Stimulated activated CD8-positive, alpha-beta memory T cell treated with anti-CD3 and anti-CD28 coated beads, Interleukin-4, amount 100 ng/mL, for 1 hour (primary cell): ENCODE results near the gene TLCD3B.

Experiments
- DNase-seq, 2 donors: peaks; one replicate each; pipeline ENCODE4 v3.0.0-alpha.2; 2020; ENCODE audit warnings: low read depth in 2 of 2, low spot score in 1 of 2

TLCD3B gene, protein sequence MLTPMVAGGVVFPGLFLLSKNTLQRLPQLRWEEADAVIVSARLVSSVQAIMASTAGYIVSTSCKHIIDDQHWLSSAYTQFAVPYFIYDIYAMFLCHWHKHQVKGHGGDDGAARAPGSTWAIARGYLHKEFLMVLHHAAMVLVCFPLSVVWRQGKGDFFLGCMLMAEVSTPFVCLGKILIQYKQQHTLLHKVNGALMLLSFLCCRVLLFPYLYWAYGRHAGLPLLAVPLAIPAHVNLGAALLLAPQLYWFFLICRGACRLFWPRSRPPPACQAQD

DNA sequence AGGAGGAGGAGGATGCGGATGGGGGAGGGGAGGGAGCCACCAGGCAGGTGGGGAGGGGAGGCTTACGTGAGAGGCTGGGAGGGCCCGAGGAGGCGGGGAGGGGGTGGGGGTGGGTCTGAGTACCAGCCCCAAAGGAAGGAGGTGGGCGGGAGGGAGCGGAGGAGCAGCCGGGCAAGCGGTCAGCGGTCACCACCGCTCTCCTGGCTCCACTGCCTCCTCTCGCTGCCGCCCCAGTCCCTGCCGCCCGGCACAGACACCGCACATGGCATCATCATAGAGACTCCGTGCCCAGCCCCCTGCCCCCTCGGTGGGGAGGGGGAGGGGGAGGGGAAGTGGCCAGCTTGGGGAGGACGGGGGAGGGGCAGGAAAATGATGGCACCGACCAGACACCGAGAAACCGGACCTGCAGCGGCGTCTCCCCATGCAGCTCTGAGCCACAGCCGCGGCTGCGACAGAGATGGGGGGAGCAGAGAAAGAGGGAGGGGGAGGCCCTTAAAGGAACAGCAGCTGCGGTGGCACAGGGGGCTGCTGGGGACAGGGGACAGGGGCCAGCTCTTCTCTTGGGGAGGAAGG lies at the start of gene TLCD3B:
Gene TLCD3B, minus strand, starts transcription at position 431 of the 573 bp plus-strand sequence. CDS start 744 bp downstream, outside the sequence.
- no peak for DNase-seq

DNA sequence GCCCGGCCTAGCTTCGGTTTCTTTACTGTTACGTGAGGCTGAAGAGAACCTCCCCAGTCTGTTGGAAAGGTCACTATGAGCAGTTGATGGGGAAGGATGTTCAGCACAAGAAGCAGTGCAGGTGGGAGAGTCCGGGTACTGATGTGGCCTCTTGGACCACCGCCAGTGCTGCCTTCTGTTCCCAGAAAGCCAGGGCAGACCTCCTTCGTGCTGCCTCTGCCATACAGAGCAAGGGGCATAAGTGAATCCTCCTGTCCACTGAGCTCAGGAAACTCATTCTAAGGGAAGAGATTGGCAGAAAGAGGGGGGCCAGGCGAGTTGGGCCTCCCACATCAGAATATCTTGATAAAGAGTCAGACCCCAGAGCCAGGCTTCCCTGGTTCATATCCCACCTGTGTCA lies 48.4 kb upstream of the TLCD3B start:
- no peak for DNase-seq

DNA sequence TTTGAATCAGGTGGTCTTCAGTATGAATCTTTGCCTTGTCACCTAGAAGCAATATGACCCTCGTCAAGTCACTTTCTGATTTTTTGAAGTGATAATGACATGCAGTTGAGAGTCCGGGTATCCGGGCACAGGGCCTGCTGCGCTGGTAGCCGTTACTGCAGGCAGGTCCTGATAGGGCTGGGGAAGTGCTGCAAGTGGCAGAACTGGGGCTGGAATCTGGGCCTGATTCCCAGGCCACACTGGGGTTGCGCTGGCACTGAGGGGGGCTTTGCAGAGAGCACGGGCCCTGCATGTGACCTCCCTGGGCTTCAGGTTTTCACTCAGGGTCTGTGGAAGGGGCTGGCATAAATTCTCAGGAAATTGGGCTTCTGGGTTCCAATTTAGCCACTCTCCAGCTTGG lies 47.7 kb upstream of the TLCD3B start:
- no peak for DNase-seq

DNA sequence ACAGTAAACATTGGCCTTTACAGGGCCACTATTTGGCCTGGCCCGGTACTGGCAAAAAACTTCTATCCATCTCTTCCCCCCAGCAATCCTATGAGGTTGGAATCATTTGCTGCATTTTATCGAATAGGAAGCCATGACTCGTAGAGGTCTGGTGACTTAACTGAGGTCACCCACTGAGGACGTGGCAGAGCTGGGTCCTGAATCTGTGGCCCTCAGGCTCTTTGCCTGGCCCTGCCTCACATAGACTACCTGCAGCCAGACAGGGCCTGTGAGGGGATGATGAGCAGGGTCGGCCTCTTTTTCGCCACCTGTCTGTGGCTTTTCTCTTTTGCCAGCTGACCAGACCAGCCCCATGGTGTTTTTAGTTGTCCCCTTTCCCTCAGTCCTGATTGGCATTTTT lies 46.6 kb upstream of the TLCD3B start:
- DNase-seq = no peak

DNA sequence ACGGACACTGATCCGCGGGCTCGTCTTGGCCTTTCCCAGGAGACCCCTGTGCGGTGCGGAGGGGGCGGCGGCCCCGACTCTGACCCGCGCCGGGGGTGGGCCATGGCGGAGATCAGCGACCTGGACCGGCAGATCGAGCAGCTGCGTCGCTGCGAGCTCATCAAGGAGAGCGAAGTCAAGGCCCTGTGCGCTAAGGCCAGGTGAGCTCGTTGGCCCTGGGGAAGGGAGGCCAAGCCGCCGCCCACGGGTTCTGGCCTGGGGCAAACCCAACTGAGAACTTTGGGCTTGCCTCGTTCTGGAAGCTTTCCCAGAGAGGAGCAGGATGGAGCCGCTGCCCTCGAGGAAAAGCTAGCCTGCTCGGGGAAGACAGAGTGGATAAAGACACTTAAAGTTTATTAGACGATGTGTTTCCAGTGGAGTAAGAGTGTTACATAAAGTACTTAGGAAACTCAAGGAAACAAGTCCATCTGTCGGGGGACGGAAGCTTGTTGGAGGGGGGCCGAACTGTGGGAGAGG lies 45.3 kb upstream of the TLCD3B start:
- DNase-seq = no peak

DNA sequence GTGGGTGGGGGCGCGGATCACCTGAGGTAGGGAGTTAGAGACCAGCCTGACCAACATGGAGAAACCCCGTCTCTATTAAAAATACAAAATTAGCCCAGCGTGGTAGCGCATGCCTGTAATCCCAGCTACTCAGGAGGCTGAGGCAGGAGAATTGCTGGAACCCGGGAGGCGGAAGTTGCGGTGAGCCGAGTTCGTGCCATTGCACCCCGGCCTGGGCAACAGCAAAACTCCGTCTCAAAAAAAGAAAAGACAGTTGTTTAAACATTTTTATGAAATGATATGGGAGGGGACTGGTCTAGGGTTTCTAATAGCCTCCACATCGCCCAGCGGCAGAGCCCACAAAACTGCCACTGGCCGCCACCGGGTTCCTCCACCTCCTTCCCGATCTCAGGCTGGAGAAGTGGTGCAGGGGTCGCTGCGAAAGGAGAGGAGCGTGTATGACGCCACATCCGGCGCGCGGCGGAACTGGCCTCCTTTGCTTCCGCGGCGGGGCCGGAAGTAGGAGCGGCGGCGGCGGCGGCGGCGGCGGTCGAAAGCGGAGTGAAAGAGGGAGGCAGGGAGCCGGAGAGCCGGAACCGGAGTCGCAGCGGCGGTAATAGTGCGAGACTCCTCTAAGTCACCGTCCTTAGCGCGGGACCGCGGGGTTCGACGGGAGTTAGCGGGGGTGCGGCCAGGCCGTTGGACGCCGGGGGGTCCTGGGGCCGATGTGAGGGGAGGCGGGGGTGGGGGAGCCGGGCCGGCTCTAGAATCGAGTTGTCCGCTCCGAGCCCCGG lies 44.6 kb upstream of the TLCD3B start, which contains the start of gene PPP4C:
Gene PPP4C, plus strand, starts transcription at position 492 of the 773 bp plus-strand sequence. CDS start 384 bp downstream, outside the sequence.
- peak; percentile 82 to 83 for DNase-seq

DNA sequence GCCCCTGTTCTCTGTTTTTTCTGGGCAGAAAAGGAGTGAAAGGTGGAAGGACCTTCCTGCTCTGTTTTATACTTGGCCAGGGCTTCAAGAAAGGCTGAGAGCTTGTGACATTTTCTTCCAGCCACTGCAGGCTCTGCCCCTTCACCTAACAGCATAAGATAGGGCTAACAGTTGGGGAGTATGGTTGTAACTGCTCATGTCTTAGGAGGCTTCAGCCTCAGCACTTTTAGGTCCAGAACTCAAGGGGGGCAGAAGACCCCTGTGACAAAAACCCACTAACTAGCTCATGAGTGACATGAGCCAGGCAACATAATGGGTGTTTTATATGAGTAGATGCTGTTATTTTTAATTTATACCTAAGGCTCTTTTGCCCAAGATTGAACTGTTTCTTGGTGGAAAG lies 39.4 kb upstream of the TLCD3B start:
- no peak for DNase-seq

DNA sequence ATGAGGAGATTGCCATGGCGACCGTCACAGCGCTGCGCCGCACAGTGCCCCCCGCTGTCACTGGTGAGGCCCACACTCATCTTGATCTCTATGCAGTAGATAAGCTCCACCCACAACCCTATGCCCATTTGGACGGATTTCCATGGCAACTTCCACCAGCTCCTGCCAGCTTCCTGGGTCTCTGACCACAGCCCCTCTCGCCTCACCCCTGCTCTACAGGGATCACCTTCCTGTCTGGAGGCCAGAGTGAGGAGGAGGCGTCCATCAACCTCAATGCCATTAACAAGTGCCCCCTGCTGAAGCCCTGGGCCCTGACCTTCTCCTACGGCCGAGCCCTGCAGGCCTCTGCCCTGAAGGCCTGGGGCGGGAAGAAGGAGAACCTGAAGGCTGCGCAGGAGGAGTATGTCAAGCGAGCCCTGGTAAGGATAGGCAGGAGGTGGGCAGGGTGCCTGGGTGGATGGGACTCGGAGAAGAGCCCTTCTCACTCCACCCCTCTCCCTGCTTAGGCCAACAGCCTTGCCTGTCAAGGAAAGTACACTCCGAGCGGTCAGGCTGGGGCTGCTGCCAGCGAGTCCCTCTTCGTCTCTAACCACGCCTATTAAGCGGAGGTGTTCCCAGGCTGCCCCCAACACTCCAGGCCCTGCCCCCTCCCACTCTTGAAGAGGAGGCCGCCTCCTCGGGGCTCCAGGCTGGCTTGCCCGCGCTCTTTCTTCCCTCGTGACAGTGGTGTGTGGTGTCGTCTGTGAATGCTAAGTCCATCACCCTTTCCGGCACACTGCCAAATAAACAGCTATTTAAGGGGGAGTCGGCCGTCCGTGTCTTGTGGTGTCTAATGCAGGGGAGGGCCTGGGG lies 38.8 kb upstream of the TLCD3B start:
- DNase-seq = no peak

DNA sequence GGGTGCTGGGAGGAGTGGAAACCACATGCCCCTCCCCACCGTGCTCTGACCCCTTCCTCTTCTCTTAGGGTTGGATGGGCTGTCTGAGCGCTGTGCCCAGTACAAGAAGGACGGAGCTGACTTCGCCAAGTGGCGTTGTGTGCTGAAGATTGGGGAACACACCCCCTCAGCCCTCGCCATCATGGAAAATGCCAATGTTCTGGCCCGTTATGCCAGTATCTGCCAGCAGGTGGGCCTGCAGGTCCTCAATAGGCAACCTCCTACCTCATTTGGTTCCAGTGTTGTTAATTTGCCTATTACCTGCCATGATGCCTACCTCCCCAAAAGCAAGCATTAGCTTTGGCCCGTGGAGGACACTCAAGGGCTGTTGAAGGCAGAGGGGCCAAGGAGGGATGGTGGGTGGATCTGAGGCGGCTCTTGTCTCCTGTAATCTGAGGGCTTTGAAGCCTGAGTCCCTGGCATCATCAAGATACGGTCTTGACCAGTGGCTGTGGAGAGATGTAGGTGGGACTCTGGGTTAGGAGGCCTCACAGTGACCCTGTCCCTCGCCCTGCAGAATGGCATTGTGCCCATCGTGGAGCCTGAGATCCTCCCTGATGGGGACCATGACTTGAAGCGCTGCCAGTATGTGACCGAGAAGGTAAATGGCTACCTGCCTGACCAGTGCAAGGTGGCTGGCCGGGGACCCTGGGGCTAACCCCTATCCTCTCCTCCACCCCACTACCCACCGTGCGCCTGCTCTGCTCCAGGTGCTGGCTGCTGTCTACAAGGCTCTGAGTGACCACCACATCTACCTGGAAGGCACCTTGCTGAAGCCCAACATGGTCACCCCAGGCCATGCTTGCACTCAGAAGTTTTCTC lies 37.9 kb upstream of the TLCD3B start:
- DNase-seq = peak in 1 of 2 donors; percentile 34

DNA sequence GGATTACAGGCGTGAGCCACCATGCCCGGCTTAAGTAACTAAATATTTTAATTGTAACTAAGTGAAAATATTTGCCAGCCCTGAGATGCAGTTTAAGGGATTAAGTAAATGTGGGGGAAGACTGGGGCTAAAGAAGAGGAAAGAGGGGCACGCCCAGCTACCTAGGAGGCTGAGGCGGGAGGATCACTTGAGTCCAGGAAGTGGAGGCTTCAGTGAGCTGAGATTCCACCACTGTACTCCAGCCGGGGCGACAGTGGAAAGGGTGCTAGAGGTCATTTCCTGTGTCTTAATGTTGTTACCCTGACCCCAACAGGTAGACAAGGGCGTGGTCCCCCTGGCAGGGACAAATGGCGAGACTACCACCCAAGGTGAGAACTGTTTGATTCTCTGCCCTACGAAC lies 37.3 kb upstream of the TLCD3B start:
- DNase-seq = no peak

DNA sequence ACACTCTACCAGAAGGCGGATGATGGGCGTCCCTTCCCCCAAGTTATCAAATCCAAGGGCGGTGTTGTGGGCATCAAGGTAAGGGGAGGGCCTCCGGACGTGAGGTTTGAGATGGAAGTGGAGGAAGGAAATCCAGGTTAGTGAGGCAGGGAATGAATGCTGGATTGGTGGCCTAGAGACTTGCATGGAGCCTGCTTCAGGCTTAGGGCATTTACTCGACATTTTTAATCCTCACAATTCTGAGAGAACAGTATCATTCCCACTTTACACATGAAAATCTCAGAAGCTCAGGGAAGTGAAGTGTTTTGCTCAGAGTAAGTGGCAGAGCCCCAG lies 36.5 kb upstream of the TLCD3B start:
- DNase-seq = no peak

DNA sequence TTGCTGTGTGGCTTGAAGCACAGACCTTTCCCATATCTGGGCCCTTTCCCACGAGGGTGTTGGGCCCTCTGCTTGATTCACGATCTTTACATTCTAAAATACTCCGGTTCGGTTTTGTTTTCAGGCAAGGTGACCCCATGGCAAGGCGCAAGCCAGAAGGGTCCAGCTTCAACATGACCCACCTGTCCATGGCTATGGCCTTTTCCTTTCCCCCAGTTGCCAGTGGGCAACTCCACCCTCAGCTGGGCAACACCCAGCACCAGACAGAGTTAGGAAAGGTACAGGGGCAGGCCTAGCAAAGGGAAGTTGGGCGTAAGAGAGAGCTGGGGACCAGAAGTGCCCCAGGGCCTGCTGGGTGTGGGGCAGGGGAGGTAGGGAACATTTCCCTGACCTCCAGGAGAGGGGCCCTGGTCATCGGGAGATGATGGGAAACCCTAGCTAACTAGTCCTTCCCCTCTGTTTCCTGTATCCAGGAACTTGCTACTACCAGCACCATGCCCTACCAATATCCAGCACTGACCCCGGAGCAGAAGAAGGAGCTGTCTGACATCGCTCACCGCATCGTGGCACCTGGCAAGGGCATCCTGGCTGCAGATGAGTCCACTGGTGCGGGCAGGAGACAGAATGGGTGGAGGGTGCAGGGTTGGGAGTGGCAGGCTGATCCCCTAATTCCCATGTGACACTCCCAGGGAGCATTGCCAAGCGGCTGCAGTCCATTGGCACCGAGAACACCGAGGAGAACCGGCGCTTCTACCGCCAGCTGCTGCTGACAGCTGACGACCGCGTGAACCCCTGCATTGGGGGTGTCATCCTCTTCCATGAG lies 35.9 kb upstream of the TLCD3B start:
- no peak for DNase-seq

DNA sequence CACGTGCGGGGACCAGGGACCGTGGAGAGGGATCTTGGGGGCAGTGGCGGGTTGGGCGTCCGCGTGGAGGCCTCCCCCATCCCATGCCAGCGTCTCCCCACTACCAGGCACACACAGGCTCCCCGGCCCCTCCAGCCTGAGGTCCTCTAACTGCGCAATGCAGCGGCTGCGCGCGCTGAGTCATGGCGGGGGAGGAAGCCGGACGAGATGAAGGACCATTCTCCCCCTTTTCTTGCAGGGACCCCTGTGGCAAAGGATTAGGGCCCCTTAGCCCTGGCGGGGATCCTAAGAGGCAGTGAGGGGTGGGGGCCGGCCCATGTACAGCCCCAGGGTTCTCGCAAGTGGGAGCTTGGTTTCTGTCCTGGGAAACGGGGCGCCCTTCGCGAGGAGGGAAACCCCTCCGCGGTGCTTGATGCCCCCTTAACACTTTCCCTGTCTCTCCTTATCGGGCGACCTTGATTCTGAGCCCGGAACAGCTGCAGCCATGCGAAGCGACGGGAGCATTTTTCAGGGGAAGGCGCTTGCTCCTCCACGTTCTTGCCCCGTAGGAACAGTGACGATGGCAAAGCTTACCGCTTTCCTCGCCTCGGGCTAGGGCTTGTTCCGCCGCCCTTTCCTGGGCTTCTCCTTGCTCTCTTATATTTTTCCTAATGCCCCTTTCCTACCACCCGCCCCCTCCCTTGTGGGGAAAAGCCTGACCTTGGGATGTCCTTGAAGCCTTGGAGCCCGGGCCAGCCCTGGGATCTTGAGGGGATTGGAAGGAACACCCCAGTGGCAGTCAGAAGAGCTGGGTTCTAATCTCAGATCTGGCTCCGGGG lies 35.1 kb upstream of the TLCD3B start:
- DNase-seq = peak in 1 of 2 donors; percentile 21

DNA sequence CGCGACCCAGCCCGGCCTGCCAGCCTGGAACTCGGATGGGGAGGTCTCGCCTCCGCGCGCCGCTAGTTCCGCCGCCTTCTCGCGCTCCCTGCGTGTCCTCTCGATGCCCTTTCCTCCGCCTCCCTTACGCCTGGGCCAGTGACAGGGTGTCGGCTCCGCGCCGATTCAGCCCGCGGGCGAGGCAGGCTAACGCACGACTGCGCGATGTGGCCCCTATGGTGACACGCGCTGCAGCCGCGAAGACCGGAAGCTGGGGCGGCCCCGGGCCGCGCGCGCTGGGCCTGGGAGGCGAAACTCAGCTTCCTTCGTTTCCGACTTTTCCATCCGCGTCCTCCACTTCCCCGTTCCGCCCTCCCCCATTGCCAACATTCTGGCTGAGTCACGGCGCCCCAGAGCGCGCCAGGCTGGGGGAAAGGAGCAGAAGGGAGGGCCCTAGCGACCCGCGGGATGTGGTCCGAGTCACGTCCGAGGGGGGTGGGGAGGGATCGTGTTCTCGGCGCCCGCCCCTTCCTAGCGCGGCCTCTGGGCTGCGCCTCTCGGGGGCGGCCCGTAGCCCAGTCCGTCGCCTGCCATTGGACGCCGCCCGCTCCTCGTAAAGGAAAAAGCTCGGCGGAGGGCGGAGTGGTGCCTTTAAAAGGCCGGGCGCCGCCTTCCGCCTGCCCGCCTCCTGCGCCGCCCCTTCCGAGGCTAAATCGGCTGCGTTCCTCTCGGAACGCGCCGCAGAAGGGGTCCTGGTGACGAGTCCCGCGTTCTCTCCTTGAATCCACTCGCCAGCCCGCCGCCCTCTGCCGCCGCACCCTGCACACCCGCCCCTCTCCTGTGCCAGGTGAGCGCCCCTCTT lies 34.3 kb upstream of the TLCD3B start, which contains the start of gene ALDOA:
Gene ALDOA, plus strand, starts transcription at position 659 of the 841 bp plus-strand sequence. CDS start 1,138 bp downstream, outside the sequence.
- DNase-seq = peak; percentile 86 to 90

DNA sequence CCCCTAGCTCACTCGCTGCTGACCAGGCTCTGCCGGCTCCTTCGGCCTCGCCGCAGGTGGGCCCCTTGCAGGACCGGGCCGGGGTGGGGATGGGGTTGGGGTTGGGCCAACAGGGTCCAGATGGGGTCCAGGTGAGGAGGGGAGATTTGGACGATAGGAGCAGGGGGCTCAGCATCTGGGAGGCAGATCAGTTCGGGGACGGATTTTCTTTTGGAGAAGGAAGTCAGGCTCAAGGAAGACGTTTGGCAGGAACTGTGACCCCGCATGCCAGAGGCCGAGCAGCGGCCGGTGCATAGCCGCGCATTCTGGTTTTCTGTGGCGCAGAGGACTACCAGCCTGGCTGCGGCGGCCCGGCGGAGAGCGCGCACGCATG lies 33.6 kb upstream of the TLCD3B start:
- no peak for DNase-seq

DNA sequence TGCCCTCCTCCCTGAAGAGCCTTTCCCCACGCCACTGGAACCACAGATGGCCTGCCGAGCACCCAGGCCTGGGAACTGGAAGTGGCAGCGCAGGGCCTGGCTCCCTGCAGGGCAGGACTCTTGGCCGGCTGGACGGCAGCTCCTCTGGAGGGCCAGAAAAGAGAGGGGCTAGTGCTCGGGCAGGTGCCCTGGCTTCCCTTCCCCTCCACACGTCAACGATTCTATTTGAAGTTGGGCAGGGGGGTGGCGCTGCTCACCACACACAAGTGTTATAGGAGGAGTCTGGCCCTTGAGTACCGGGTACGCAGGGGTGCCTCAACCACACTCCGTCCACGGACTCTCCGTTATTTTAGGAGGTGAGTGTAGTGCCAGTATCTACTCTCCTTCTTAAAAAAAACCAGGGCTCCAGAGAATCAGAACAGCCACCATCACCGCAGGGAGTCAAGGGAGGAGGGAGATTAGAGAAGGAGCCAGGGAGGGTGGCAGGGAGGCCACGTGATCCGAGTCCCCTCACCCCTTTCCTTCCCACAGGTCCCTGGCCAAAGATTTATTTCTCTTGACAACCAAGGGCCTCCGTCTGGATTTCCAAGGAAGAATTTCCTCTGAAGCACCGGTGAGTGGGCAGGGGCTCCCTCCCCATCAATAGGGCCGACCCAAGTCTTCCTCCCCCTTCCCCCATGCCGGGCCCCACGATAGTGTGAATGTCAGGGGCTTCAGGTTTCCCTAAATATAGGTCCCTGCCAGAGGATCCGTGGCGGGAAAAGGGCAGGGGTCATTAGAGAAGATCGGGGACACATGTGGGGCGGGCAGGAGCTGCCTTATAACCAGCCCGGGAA lies 33.0 kb upstream of the TLCD3B start:
- DNase-seq = peak in 1 of 2 donors; percentile 50
